HEK293 (cell line): Measurements from ENCODE around the gene SLC9A5.

Source experiments
- FEZF1 ChIP-seq: fragments of 450-650 bp; formaldehyde crosslinking; IDR thresholded peaks from 2 replicates; pipeline ENCODE4 v1.5.1; 2016; ENCODE audit warnings: missing biosample characterization, missing genetic modification characterization
- GFI1B ChIP-seq: fragments of 450-650 bp; formaldehyde crosslinking; IDR thresholded peaks from 2 replicates; pipeline ENCODE4 v1.5.1; 2016; ENCODE audit warnings: missing biosample characterization, missing genetic modification characterization
- GLI4 ChIP-seq: fragments of 450-650 bp; formaldehyde crosslinking; IDR thresholded peaks from 2 replicates; pipeline ENCODE4 v1.5.1; 2016; ENCODE audit warnings: missing biosample characterization, missing genetic modification characterization
- KLF1 ChIP-seq: fragments of 450-650 bp; formaldehyde crosslinking; IDR thresholded peaks from 2 replicates; pipeline ENCODE4 v1.5.1; 2016; ENCODE audit warnings: missing biosample characterization, missing genetic modification characterization
- OSR2 ChIP-seq: fragments of 450-650 bp; formaldehyde crosslinking; IDR thresholded peaks from 2 replicates; pipeline ENCODE4 v1.5.1; 2016; ENCODE audit warnings: missing biosample characterization, missing genetic modification characterization
- OVOL3 ChIP-seq: fragments of 450-650 bp; formaldehyde crosslinking; IDR thresholded peaks from 2 replicates; pipeline ENCODE4 v1.5.1; 2016; ENCODE audit warnings: missing biosample characterization, missing genetic modification characterization
- PRDM1 ChIP-seq: fragments of 450-650 bp; formaldehyde crosslinking; IDR thresholded peaks from 2 replicates; pipeline ENCODE4; 2016; ENCODE audit warnings: missing biosample characterization, missing genetic modification characterization
- TRIM28 ChIP-seq: IDR thresholded peaks from 2 replicates; pipeline ENCODE4 v1.6.1; 2011; ENCODE audit warnings: low read length, control low read depth, borderline replicate concordance
- ZBTB20 ChIP-seq: fragments of 450-650 bp; formaldehyde crosslinking; IDR thresholded peaks from 2 replicates; pipeline ENCODE4 v1.5.1; 2016; ENCODE audit warnings: missing biosample characterization, missing genetic modification characterization
- ZEB2 ChIP-seq: fragments of 450-650 bp; formaldehyde crosslinking; IDR thresholded peaks from 2 replicates; pipeline ENCODE4 v1.5.1; 2016; ENCODE audit warnings: missing biosample characterization, missing genetic modification characterization
- ZFP3 ChIP-seq: fragments of 450-650 bp; formaldehyde crosslinking; IDR thresholded peaks from 2 replicates; pipeline ENCODE4 v1.5.1; 2016; ENCODE audit warnings: low read depth, missing biosample characterization, missing genetic modification characterization
- ZNF133 ChIP-seq: fragments of 450-650 bp; formaldehyde crosslinking; IDR thresholded peaks from 2 replicates; pipeline ENCODE4 v1.5.1; 2016; ENCODE audit warnings: missing biosample characterization, missing genetic modification characterization
- ZNF138 ChIP-seq: fragments of 450-650 bp; formaldehyde crosslinking; IDR thresholded peaks from 2 replicates; pipeline ENCODE4 v1.5.1; 2016; ENCODE audit warnings: missing biosample characterization, missing genetic modification characterization, borderline replicate concordance
- ZNF184 ChIP-seq: fragments of 450-650 bp; IDR thresholded peaks from 2 replicates; pipeline ENCODE4 v1.5.1; 2018; ENCODE audit warnings: missing biosample characterization, mild to moderate bottlenecking, missing genetic modification characterization
- ZNF19 ChIP-seq: fragments of 450-650 bp; formaldehyde crosslinking; IDR thresholded peaks from 2 replicates; pipeline ENCODE4; 2016; ENCODE audit warnings: missing biosample characterization, missing genetic modification characterization, low read depth
- ZNF239 ChIP-seq: fragments of 450-650 bp; formaldehyde crosslinking; IDR thresholded peaks from 2 replicates; pipeline ENCODE4 v1.5.1; 2016; ENCODE audit warnings: missing biosample characterization, missing genetic modification characterization
- ZNF324 ChIP-seq: fragments of 450-650 bp; formaldehyde crosslinking; IDR thresholded peaks from 2 replicates; pipeline ENCODE4 v1.5.1; 2016; ENCODE audit warnings: missing biosample characterization, missing genetic modification characterization
- ZNF366 ChIP-seq: fragments of 450-650 bp; formaldehyde crosslinking; conservative IDR thresholded peaks from 2 replicates; pipeline ENCODE4 v1.5.1; 2016; ENCODE audit warnings: missing biosample characterization, missing genetic modification characterization
- ZNF37A ChIP-seq: fragments of 450-650 bp; IDR thresholded peaks from 2 replicates; pipeline ENCODE4 v1.5.1; 2018; ENCODE audit warnings: missing biosample characterization, missing genetic modification characterization
- ZNF561 ChIP-seq: fragments of 450-650 bp; IDR thresholded peaks from 2 replicates; pipeline ENCODE4 v1.5.1; 2018; ENCODE audit warnings: missing biosample characterization, missing genetic modification characterization, borderline replicate concordance
- ZNF626 ChIP-seq: fragments of 450-650 bp; sonication (Bioruptor Pico); formaldehyde crosslinking; IDR thresholded peaks from 2 replicates; pipeline ENCODE4 v1.5.1; 2018; ENCODE audit warnings: missing biosample characterization, missing genetic modification characterization, inconsistent platforms
- ZNF629 ChIP-seq: fragments of 450-650 bp; formaldehyde crosslinking; IDR thresholded peaks from 2 replicates; pipeline ENCODE4 v1.5.1; 2017; ENCODE audit warnings: missing biosample characterization, missing genetic modification characterization
- ZNF654 ChIP-seq: fragments of 450-650 bp; formaldehyde crosslinking; IDR thresholded peaks from 2 replicates; pipeline ENCODE4 v1.5.1; 2016; ENCODE audit warnings: low read depth, missing biosample characterization, missing genetic modification characterization
- ZNF768 ChIP-seq: fragments of 450-650 bp; formaldehyde crosslinking; IDR thresholded peaks from 2 replicates; pipeline ENCODE4 v1.5.1; 2018; ENCODE audit warnings: missing biosample characterization, mild to moderate bottlenecking, missing genetic modification characterization
- ZNF785 ChIP-seq: fragments of 450-650 bp; formaldehyde crosslinking; IDR thresholded peaks from 2 replicates; pipeline ENCODE4 v1.5.1; 2016; ENCODE audit warnings: missing biosample characterization, missing genetic modification characterization
- TF ChIP-seq, protein P1 (sequence below): fragments of 450-650 bp; formaldehyde crosslinking; IDR thresholded peaks from 2 replicates; pipeline ENCODE4 v1.5.1; 2017; ENCODE audit warnings: missing biosample characterization, missing genetic modification characterization
- TF ChIP-seq, protein P2 (sequence below): fragments of 450-650 bp; formaldehyde crosslinking; IDR thresholded peaks from 2 replicates; pipeline ENCODE4 v1.5.1; 2016; ENCODE audit warnings: missing biosample characterization, missing genetic modification characterization
- TF ChIP-seq, protein P3 (sequence below): fragments of 450-650 bp; formaldehyde crosslinking; IDR thresholded peaks from 2 replicates; pipeline ENCODE4 v1.5.1; 2016; ENCODE audit warnings: missing biosample characterization, missing genetic modification characterization
- TF ChIP-seq, protein P4 (sequence below): fragments of 450-650 bp; formaldehyde crosslinking; IDR thresholded peaks from 2 replicates; pipeline ENCODE4 v1.5.1; 2016; ENCODE audit warnings: missing biosample characterization, missing genetic modification characterization
- TF ChIP-seq, protein P5 (sequence below): fragments of 450-650 bp; formaldehyde crosslinking; IDR thresholded peaks from 2 replicates; pipeline ENCODE4 v1.5.1; 2016; ENCODE audit warnings: missing biosample characterization, missing genetic modification characterization

The SLC9A5 gene

DNA sequence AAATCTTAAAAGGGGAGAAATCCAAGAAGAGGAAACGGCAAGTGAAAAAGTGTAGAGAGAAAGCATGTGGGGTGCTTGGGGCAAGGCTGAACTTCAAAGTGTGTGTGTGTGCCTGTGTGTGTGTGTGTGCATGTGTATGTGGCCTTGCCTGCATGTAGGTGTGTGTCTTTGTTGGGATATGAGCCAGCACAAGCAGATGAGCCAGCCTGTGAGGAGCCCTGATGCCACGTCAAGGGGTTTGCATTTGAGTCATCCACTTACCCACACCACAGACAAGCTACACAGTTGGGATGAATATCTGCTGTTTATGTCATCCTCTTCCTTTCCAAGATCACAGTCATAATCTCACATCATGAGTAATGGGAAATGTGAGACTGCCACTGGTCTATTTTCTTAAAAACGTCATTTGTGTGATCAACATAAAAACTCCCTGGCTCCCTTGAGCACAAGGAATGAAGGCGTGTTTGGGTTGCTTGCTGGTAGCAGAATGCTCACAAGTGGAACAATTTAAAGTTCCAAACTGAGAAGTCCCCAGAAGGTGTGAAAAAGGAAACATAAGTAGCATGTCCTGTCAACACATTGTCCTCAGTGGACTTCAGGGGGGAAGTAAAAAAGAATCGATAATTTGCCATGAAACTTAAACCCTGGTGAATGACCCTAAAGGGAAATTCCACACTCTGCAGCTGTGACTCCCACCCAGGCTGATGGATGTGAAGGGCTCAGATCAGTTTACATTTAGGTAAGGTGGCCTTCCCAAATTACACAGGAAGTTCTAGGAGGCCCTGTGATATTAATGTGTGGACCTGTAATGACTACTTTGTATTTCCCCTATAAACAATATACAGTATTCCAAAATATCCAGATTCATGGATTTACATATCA, 63.1 kb downstream of the SLC9A5 start (continued):
- TF ChIP-seq, protein P1, sequence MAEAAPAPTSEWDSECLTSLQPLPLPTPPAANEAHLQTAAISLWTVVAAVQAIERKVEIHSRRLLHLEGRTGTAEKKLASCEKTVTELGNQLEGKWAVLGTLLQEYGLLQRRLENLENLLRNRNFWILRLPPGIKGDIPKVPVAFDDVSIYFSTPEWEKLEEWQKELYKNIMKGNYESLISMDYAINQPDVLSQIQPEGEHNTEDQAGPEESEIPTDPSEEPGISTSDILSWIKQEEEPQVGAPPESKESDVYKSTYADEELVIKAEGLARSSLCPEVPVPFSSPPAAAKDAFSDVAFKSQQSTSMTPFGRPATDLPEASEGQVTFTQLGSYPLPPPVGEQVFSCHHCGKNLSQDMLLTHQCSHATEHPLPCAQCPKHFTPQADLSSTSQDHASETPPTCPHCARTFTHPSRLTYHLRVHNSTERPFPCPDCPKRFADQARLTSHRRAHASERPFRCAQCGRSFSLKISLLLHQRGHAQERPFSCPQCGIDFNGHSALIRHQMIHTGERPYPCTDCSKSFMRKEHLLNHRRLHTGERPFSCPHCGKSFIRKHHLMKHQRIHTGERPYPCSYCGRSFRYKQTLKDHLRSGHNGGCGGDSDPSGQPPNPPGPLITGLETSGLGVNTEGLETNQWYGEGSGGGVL (tag by site-specific recombination), result peak; percentile 79
- TF ChIP-seq, protein P2, sequence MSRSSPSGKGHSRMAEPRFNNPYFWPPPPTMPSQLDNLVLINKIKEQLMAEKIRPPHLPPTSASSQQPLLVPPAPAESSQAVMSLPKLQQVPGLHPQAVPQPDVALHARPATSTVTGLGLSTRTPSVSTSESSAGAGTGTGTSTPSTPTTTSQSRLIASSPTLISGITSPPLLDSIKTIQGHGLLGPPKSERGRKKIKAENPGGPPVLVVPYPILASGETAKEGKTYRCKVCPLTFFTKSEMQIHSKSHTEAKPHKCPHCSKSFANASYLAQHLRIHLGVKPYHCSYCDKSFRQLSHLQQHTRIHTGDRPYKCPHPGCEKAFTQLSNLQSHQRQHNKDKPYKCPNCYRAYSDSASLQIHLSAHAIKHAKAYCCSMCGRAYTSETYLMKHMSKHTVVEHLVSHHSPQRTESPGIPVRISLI (tag by site-specific recombination), result peak; percentile 47; the same call in 1 of the 2 replicates
- TF ChIP-seq ZBTB20 (tag by site-specific recombination) (peak; percentile 49), ZNF324 (tag by site-specific recombination) (peak; percentile 44; the same call in 1 of the 2 replicates), ZEB2 (peak; percentile 93), ZNF629 (peak; percentile 99), ZNF626 (no peak), GFI1B (tag by site-specific recombination) (no peak), TRIM28 (no peak; the same call in 1 of the 2 replicates), ZNF37A (tag by site-specific recombination) (no peak), ZNF133 (tag by site-specific recombination) (no peak), PRDM1 (tag by site-specific recombination) (peak; percentile 82), OVOL3 (peak; percentile 9; the same call in 1 of the 2 replicates), KLF1 (tag by site-specific recombination) (no peak), ZNF19 (tag by site-specific recombination) (no peak), ZFP3 (tag by site-specific recombination) (no peak), FEZF1 (tag by site-specific recombination) (peak; percentile 17; the same call in 1 of the 2 replicates), ZNF138 (tag by site-specific recombination) (no peak), ZNF366 (tag by site-specific recombination) (peak; percentile 98), ZNF561 (tag by site-specific recombination) (0 out of 2 replicates have a peak, but pooled peaks have one; percentile 59), ZNF184 (tag by site-specific recombination) (peak; percentile 47; the same call in 1 of the 2 replicates), ZNF785 (tag by site-specific recombination) (0 out of 2 replicates have a peak, but pooled peaks have one; percentile 21), ZNF239 (tag by site-specific recombination) (no peak), OSR2 (peak; percentile 93), ZNF654 (0 out of 2 replicates have a peak, but pooled peaks have one; percentile 8), ZNF768 (tag by site-specific recombination) (no peak), GLI4 (tag by site-specific recombination) (no peak)
- TF ChIP-seq, protein P3, sequence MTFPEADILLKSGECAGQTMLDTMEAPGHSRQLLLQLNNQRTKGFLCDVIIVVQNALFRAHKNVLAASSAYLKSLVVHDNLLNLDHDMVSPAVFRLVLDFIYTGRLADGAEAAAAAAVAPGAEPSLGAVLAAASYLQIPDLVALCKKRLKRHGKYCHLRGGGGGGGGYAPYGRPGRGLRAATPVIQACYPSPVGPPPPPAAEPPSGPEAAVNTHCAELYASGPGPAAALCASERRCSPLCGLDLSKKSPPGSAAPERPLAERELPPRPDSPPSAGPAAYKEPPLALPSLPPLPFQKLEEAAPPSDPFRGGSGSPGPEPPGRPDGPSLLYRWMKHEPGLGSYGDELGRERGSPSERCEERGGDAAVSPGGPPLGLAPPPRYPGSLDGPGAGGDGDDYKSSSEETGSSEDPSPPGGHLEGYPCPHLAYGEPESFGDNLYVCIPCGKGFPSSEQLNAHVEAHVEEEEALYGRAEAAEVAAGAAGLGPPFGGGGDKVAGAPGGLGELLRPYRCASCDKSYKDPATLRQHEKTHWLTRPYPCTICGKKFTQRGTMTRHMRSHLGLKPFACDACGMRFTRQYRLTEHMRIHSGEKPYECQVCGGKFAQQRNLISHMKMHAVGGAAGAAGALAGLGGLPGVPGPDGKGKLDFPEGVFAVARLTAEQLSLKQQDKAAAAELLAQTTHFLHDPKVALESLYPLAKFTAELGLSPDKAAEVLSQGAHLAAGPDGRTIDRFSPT (tag by site-specific recombination), result peak; percentile 96
- TF ChIP-seq, protein P4, sequence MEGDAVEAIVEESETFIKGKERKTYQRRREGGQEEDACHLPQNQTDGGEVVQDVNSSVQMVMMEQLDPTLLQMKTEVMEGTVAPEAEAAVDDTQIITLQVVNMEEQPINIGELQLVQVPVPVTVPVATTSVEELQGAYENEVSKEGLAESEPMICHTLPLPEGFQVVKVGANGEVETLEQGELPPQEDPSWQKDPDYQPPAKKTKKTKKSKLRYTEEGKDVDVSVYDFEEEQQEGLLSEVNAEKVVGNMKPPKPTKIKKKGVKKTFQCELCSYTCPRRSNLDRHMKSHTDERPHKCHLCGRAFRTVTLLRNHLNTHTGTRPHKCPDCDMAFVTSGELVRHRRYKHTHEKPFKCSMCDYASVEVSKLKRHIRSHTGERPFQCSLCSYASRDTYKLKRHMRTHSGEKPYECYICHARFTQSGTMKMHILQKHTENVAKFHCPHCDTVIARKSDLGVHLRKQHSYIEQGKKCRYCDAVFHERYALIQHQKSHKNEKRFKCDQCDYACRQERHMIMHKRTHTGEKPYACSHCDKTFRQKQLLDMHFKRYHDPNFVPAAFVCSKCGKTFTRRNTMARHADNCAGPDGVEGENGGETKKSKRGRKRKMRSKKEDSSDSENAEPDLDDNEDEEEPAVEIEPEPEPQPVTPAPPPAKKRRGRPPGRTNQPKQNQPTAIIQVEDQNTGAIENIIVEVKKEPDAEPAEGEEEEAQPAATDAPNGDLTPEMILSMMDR (tag by site-specific recombination), result no peak
- TF ChIP-seq, protein P5, sequence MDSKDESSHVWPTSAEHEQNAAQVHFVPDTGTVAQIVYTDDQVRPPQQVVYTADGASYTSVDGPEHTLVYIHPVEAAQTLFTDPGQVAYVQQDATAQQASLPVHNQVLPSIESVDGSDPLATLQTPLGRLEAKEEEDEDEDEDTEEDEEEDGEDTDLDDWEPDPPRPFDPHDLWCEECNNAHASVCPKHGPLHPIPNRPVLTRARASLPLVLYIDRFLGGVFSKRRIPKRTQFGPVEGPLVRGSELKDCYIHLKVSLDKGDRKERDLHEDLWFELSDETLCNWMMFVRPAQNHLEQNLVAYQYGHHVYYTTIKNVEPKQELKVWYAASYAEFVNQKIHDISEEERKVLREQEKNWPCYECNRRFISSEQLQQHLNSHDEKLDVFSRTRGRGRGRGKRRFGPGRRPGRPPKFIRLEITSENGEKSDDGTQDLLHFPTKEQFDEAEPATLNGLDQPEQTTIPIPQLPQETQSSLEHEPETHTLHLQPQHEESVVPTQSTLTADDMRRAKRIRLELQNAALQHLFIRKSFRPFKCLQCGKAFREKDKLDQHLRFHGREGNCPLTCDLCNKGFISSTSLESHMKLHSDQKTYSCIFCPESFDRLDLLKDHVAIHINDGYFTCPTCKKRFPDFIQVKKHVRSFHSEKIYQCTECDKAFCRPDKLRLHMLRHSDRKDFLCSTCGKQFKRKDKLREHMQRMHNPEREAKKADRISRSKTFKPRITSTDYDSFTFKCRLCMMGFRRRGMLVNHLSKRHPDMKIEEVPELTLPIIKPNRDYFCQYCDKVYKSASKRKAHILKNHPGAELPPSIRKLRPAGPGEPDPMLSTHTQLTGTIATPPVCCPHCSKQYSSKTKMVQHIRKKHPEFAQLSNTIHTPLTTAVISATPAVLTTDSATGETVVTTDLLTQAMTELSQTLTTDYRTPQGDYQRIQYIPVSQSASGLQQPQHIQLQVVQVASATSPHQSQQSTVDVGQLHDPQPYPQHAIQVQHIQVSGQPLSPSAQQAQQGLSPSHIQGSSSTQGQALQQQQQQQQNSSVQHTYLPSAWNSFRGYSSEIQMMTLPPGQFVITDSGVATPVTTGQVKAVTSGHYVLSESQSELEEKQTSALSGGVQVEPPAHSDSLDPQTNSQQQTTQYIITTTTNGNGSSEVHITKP (tag by site-specific recombination), result peak; percentile 67
